Esophagus mucosa (tissue), 1 donor: ENCODE data around the gene MXD4. TPM values are rescaled to one million over a fixed set of nuclear protein-coding genes. Genes with fewer than 3 reads are reported as not detected.
"Not testable (repeated sequence)": the region's sequence is repeated elsewhere in the genome, so short reads cannot be mapped to it uniquely, and the experiment has no call there.

ENCODE experiments used
- ATAC-seq: fragments of 200-7000 bp; cut with Tn5 transposase; one replicate; pipeline ENCODE4 v1.9.1; 2020
- total RNA-seq: library from RNA; stranded (reverse); gene quantifications from one replicate; pipeline ENCODE4 v1.2.4, GENCODE V29; 2023
- donor health status: DM: yes; HTN: yes; CAD: no.

MXD4 gene
- total RNA-seq, 1 donor from 2014 or later: 21.1 TPM

- ATAC-seq: no peak
These were observed 11.4 kb downstream of the MXD4 start for GRCh38 chr4:2250357-2251072.

GRCh38 chr4:2249526-2250356, 12.2 kb downstream of the MXD4 start:
- peak; percentile 66 for ATAC-seq

DNA sequence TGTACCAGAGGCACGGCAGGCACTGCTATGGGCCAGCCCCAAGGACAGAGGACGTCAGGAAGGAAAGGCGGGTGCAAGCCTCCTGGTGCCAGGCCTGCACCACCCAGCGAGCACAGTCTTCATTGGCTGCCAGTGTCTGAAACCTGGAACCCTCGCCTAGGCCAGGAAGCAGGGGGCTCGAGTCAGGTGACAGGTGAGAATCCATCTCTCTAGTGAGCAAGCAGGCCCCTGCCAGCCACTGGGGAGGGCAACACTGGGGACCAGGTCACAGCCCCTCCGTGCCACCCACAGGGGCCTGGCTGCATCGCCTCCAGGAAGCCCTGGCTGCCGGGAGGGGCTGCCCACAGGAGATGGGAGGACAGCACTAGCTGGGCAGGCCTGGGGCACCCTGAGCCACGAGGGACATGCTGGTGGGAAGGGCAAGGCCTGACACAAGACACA, 13.1 kb downstream of the MXD4 start:
- no peak for ATAC-seq

DNA sequence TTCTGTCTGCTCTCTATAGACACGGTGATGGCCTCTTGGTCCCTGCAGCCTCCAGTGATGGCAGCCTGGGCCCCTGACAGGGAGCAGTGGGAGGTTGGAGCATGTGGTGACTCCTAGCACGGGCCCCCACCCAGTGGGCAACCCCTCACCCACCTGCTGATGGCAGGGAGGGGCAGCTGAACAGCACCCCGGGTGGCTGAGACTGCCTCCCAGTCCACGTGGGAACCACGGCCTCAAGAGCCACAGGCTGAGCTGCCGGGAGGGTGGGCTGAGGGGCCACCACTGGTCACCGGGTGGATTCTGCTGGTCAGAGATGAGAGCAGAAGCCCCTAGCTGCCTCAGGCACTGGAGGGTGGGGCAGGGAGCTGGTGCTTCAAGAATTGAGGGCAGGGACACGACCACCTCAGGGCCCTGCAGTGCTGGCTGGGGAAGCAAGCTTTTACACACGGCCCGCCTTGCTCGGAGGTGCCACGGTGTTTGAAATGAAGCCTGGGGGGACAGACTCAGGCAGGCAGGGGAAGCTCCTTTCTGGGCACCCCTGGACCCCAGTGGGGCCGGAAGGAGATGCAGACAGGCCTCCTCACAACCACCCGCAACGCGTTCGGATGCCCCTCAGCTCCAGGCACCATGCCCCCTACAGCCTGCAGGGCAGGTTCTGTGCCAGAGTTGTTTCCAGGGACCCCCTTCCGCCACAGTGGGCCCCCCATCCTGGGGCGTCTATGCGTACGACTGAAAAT, 13.7 kb downstream of the MXD4 start:
- no peak for ATAC-seq

DNA sequence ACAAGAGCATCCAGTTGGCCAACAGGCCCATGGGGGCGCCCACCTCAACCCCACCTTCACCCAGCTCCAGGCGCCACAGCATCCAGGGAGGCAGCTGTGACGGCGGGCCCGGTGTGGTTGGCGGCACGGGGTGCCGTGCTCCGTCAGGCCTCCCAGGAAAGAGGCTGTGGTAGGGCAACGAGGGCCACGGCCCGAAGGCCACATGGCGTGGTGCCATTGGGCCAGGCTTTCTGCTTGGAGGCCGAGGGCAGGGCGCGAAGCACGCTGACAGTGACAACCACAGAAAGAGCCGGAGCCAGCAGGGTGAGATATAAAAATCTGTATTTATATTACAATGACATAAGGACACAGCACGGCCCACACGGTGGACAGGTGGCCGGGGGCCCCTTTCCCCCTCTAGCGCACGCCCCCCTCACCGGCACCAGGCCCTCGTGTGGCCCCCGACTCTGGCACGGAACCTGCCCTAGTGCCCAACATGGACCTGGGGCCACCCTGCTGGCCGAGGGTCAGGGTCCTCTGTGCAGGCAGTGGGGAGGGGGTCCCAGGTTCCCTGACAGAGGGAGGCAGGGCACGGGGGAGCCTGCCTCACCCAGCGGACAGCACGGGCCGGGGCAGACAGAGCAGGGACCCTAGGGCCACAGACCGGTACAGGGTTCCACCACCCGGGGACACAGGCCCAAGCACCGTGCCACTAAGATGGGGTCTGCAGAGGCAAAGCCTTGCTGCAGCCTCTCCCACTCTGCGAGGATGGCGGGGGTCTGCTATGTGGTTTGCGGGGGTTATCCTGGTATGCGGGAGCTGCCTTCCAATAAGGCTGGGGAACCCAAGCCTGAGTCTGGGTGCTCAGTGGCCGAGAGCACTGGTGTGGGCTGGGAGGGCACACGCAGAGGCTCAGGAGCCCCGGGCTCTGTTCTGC, 14.5 kb downstream of the MXD4 start:
- ATAC-seq: no peak

GRCh38 chr4:2246384-2247127, 15.4 kb downstream of the MXD4 start:
- ATAC-seq: no peak

- no peak for ATAC-seq
These were observed 16.1 kb downstream of the MXD4 start for GRCh38 chr4:2245787-2246275.

GRCh38 chr4:2245057-2245786, 16.7 kb downstream of the MXD4 start:
- ATAC-seq: no peak

GRCh38 chr4:2243681-2244380, 18.1 kb downstream of the MXD4 start:
- ATAC-seq: no peak

GRCh38 chr4:2241410-2242353, 20.2 kb downstream of the MXD4 start, which contains the start of the genes HAUS3 and POLN:
Gene HAUS3, minus strand, starts transcription at chr4:2242121. Its CDS starts 1,175 bp downstream, at chr4:2240946.
Gene POLN, minus strand, starts transcription at chr4:2242121. Its CDS starts 12,890 bp downstream, at chr4:2229231.
- peak; percentile 98 for ATAC-seq

GRCh38 chr4:2241003-2241402, 20.9 kb downstream of the MXD4 start:
- ATAC-seq: no peak

DNA sequence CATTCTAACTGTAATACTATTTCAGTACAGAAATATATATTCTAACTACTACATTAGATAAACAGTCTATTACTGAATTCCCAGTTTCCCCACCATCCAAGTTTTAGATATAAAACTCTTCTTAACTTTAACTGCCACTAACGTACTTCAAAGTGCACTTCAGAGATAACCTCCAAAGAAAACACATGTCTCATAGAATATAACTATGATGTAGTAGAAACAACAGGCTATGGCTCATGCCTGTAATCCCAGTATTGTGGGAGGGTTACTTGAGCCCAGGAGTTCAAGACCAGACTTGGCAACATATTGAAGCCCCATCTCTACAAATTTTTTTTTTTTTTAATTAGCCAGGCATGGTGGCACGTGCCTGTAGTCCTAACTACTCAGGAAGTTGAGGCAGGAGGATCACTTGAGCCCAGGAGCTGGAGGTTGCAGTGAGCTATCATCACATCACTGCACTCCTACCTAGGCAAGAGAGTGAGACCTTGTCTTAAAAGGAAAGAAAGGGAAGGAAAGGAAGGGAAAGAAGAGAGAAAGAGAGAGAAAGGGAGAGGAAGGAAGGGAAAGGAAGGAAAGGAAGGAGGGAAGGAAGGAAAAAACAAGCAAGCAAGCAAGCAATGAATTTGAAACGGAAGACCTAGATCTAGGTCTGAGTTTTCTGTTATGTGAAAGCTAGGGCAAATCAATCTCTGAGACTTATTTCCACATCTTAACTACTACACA, 24.8 kb downstream of the MXD4 start:
- no peak for ATAC-seq

DNA sequence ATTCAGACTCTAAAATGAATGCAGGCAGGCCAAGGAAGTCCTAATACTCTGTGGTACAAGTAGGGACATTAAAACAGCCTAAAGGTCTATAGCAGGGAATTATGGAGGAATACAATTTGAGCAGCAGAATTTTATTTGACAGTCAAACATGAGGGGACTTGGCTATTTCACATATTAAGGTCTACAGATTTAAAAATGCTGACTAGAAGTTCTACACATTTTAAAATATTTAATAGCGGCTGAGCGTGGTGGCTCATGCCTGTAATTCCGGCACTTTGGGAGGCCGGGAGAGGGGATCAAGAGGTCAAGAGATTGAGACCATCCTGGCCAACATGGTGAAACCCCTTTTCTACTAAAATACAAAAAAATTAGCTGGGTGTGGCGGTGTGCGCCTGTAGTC, 30.8 kb downstream of the MXD4 start:
- no peak for ATAC-seq

GRCh38 chr4:2226261-2226660, 35.6 kb downstream of the MXD4 start:
- ATAC-seq: no peak

DNA sequence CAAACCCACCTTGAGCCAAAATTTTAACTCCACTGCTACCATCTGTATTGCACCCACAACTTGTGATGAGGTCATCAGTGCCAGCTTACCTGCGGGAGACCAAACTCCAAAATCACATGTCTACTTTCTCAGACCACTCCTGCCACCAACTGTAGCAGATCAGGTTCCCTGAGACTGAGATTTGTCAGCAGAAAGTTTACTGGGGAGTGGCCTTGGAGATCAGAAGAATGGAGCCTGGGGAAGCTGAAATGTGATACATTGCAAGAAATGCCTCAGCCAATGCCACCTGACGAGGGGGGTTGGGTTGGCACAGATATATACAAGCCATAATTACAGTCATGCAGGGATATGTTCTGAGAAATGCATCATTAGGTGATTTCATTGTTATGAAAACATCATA, 39.1 kb downstream of the MXD4 start:
- ATAC-seq: no peak

GRCh38 chr4:2221378-2221777, 40.5 kb downstream of the MXD4 start:
- not testable (repeated sequence) for ATAC-seq

- ATAC-seq: peak; percentile 82
These were observed 41.8 kb downstream of the MXD4 start for GRCh38 chr4:2220016-2220630.
